ENCODE data around the gene SYTL2. TPM values are rescaled to one million over a fixed set of nuclear protein-coding genes. Genes with fewer than 3 reads are reported as not detected.
A peak's percentile ranks its signal among the peaks of the same experiment; 100 is the strongest.

Gene SYTL2
- total RNA-seq, 1 donor: 19.9 TPM

GRCh38 chr11:85705800-85706199, 105.1 kb downstream of the SYTL2 start:
- no peaks in the 10 kb centered on the region for H3K27me3 ChIP-seq (ENCODE audit: insufficient read depth, low read length)
- DNase-seq (ENCODE audit: insufficient read length, low spot score, missing footprints): no peak
- peak overlapping the region; percentile 26 for H3K27ac ChIP-seq (ENCODE audit: low read depth, low read length)
- H3K9me3 ChIP-seq (ENCODE audit: low read depth, low read length): no peaks in the 10 kb centered on the region
- peaks cover 11% of the 10 kb centered on the region for H3K4me1 ChIP-seq (ENCODE audit: insufficient read depth, low read length)
- TF ChIP-seq CTCF (IDR thresholded peaks at IDR 0.05; ENCODE audit: extremely low read depth, low read depth, low read length): no peak
- H3K4me2 ChIP-seq (ENCODE audit: insufficient read depth, low read length): peak overlapping the region; percentile 26
- no peaks in the 10 kb centered on the region for H3K79me2 ChIP-seq (ENCODE audit: insufficient read depth, low read length)
- H3K36me3 ChIP-seq (ENCODE audit: insufficient read depth, low read length): no peaks in the 10 kb centered on the region
- no peaks in the 10 kb centered on the region for H4K20me1 ChIP-seq (ENCODE audit: insufficient read depth, low read length)
- H2AFZ ChIP-seq (ENCODE audit: low read length): no peak overlapping the region
- H3K4me3 ChIP-seq (ENCODE audit: insufficient read depth, low read length): no peak overlapping the region

GRCh38 chr11:85704967-85705366, 106.0 kb downstream of the SYTL2 start:
- H3K27me3 ChIP-seq (ENCODE audit: insufficient read depth, low read length): no peaks in the 10 kb centered on the region
- peaks cover 11% of the 10 kb centered on the region for H3K4me1 ChIP-seq (ENCODE audit: insufficient read depth, low read length)
- no peaks in the 10 kb centered on the region for H4K20me1 ChIP-seq (ENCODE audit: insufficient read depth, low read length)
- no peak overlapping the region for H3K4me2 ChIP-seq (ENCODE audit: insufficient read depth, low read length)
- no peak overlapping the region for H2AFZ ChIP-seq (ENCODE audit: low read length)
- H3K4me3 ChIP-seq (ENCODE audit: insufficient read depth, low read length): no peak overlapping the region
- no peaks in the 10 kb centered on the region for H3K79me2 ChIP-seq (ENCODE audit: insufficient read depth, low read length)
- TF ChIP-seq CTCF (IDR thresholded peaks at IDR 0.05; ENCODE audit: extremely low read depth, low read depth, low read length): no peak
- DNase-seq (ENCODE audit: insufficient read length, low spot score, missing footprints): no peak
- H3K36me3 ChIP-seq (ENCODE audit: insufficient read depth, low read length): no peaks in the 10 kb centered on the region
- H3K9me3 ChIP-seq (ENCODE audit: low read depth, low read length): no peaks in the 10 kb centered on the region
- no peak overlapping the region for H3K27ac ChIP-seq (ENCODE audit: low read depth, low read length)

- Histone ChIP-seq H4K20me1 (ENCODE audit: insufficient read depth, low read length) (no peaks in the 10 kb centered on the region), H3K27ac (ENCODE audit: low read depth, low read length) (no peak overlapping the region), H3K27me3 (ENCODE audit: insufficient read depth, low read length) (no peaks in the 10 kb centered on the region), H3K79me2 (ENCODE audit: insufficient read depth, low read length) (no peaks in the 10 kb centered on the region), H3K36me3 (ENCODE audit: insufficient read depth, low read length) (no peaks in the 10 kb centered on the region), H3K4me2 (ENCODE audit: insufficient read depth, low read length) (no peak overlapping the region), H3K4me3 (ENCODE audit: insufficient read depth, low read length) (no peak overlapping the region), H3K4me1 (ENCODE audit: insufficient read depth, low read length) (peaks cover 10% of the 10 kb centered on the region), H2AFZ (ENCODE audit: low read length) (no peak overlapping the region), H3K9me3 (ENCODE audit: low read depth, low read length) (no peaks in the 10 kb centered on the region)
- DNase-seq (ENCODE audit: insufficient read length, low spot score, missing footprints): no peak
- no peak for TF ChIP-seq CTCF (IDR thresholded peaks at IDR 0.05; ENCODE audit: extremely low read depth, low read depth, low read length)
Observed at GRCh38 chr11:85699957-85700741, 110.8 kb downstream of the SYTL2 start.

GRCh38 chr11:85698195-85698594, 112.7 kb downstream of the SYTL2 start:
- no peaks in the 10 kb centered on the region for H3K9me3 ChIP-seq (ENCODE audit: low read depth, low read length)
- H3K4me2 ChIP-seq (ENCODE audit: insufficient read depth, low read length): no peak overlapping the region
- H2AFZ ChIP-seq (ENCODE audit: low read length): no peak overlapping the region
- no peak overlapping the region for H3K4me3 ChIP-seq (ENCODE audit: insufficient read depth, low read length)
- no peaks in the 10 kb centered on the region for H4K20me1 ChIP-seq (ENCODE audit: insufficient read depth, low read length)
- no peak for DNase-seq (ENCODE audit: insufficient read length, low spot score, missing footprints)
- no peaks in the 10 kb centered on the region for H3K36me3 ChIP-seq (ENCODE audit: insufficient read depth, low read length)
- H3K4me1 ChIP-seq (ENCODE audit: insufficient read depth, low read length): peaks cover 17% of the 10 kb centered on the region
- no peak overlapping the region for H3K27ac ChIP-seq (ENCODE audit: low read depth, low read length)
- H3K79me2 ChIP-seq (ENCODE audit: insufficient read depth, low read length): no peaks in the 10 kb centered on the region
- TF ChIP-seq CTCF (IDR thresholded peaks at IDR 0.05; ENCODE audit: extremely low read depth, low read depth, low read length): no peak
- no peaks in the 10 kb centered on the region for H3K27me3 ChIP-seq (ENCODE audit: insufficient read depth, low read length)
